Right lobe of liver (tissue), 6 donors: ENCODE data around the gene MOB3A. TPM values are rescaled to one million over a fixed set of nuclear protein-coding genes. Genes with fewer than 3 reads are reported as not detected.

Source experiments
- ATAC-seq, 4 donors: fragments of 200-7000 bp; cut with Tn5 transposase; one replicate each; pipeline ENCODE4 v1.9.1; 2020; ENCODE audit warnings: mild to moderate bottlenecking in 4 of 4, moderate library complexity in 4 of 4
- DNase-seq, 3 donors: peaks; one replicate each; pipeline ENCODE4 v3.0.0-alpha.2; 2020
- H3K27ac ChIP-seq, 3 donors: fragments of 200-600 bp; one replicate each; pipeline ENCODE4 v1.8.0; 2022
- H3K27me3 ChIP-seq, 2 donors: fragments of 200-600 bp; one replicate each; pipeline ENCODE4 v1.8.0; 2022
- H3K36me3 ChIP-seq, 4 donors: fragments of 200-600 bp; sonication (generic) in 1 of 4; one replicate each; pipeline versions ENCODE4 v1.5.1 to v1.8.0; 2017 to 2022; ENCODE audit warnings: control low read depth in 1 of 4
- H3K4me1 ChIP-seq, 4 donors: fragments of 200-600 bp; sonication (generic) in 1 of 4; one replicate each; pipeline versions ENCODE4 v1.5.1 to v1.8.0; 2017 to 2022; ENCODE audit warnings: control low read depth in 1 of 4
- H3K4me3 ChIP-seq, 3 donors: fragments of 200-600 bp; one replicate each; pipeline ENCODE4 v1.8.0; 2022
- H3K9me3 ChIP-seq, 4 donors: fragments of 200-600 bp; sonication (generic) in 1 of 4; one replicate each; pipeline versions ENCODE4 v1.5.1 to v1.8.0; 2017 to 2022; ENCODE audit warnings: control low read depth in 1 of 4
- CTCF ChIP-seq, 4 donors: fragments of 200-600 bp in 3 of 4; fragments of 450-650 bp in 1 of 4; IDR thresholded peaks; one replicate each; pipeline versions ENCODE4 v1.5.1 to v1.8.0; 2016 to 2022; ENCODE audit warnings: antibody characterized with exemption in 4 of 4, mild to moderate bottlenecking in 2 of 4
- POLR2A ChIP-seq: fragments of 450-650 bp; IDR thresholded peaks from one replicate; pipeline ENCODE4 v1.6.1; 2017; ENCODE audit warnings: antibody characterized with exemption, mild to moderate bottlenecking
- WGBS: methylation state at CpG from one replicate; pipeline ENCODE4 v1.1.6; 2018; ENCODE audit warnings: low coverage, low lambda C conversion rate; ENCODE audit not compliant: insufficient coverage; ENCODE audit errors: missing lambda C conversion rate; 5-methylcytosine and 5-hydroxymethylcytosine counted together
- intact Hi-C, 2 donors: fragments of 100-400 bp; cut with DNase I; formaldehyde crosslinking; loops; one replicate each; pipeline versions ENCODE4 v1.11.2 to v1.14.1; 2022
- total RNA-seq, 6 experiments: library from RNA; depleted of rRNA in 2 of 6; stranded (reverse); fragments of >200 nt in 2 of 6; fragmentation: NEBNext Ultra II Directional in 3 of 6; extraction: Animal tissue kit (Norgen Biotek cat#: 25700) in 3 of 6; gene quantifications; one replicate each; pipeline versions ENCODE4 v1.1.0 to v1.2.4, GENCODE V29; 2016 to 2023
- donor health status: DM: no; HTN: yes; CAD: no.
- donor health status: DM: no; HTN: no; CAD: no.
- donor health status: DM: no; HTN: no; CAD: no.
- donor health status: DM: no; HTN: yes; CAD: no.
- donor health status: DM: no; HTN: yes; CAD: no.

MOB3A gene
- total RNA-seq, 6 experiments from 2014 or later: 8.3 to 13.8 (median 10.8) TPM

- Histone ChIP-seq H3K27ac (peak overlapping the region; percentile 94 to 99 (median 98)), H3K4me3 (peak overlapping the region; percentile 80 to 94 (median 93)), H3K4me1 (peaks cover 1 to 77% (median 46%) of the 10 kb centered on the region in 4 donors), H3K27me3 (no peaks in the 10 kb centered on the region), H3K9me3 (no peaks in the 10 kb centered on the region), H3K36me3 (peaks cover 0 to 31% (median 5%) of the 10 kb centered on the region in 4 donors)
- TF ChIP-seq CTCF (IDR thresholded peaks at IDR 0.05): no peak
- 60% methylated on average over 3 of the region's 17 CpGs for WGBS
- intact Hi-C loops: no loop called here
- no peak for DNase-seq
- no peak for ATAC-seq
Measured at GRCh38 chr19:2048104-2048958, 47.8 kb downstream of the MOB3A start.

- Histone ChIP-seq H3K27ac (peak overlapping the region; percentile 8 to 99 (median 98)), H3K4me3 (peak overlapping the region in 1 of 3 donors; percentile 80), H3K4me1 (peaks cover 1 to 83% (median 46%) of the 10 kb centered on the region in 4 donors), H3K27me3 (no peaks in the 10 kb centered on the region), H3K36me3 (peaks cover 0 to 38% (median 5%) of the 10 kb centered on the region in 4 donors), H3K9me3 (no peaks in the 10 kb centered on the region)
- no peak for TF ChIP-seq CTCF (IDR thresholded peaks at IDR 0.05)
- TF ChIP-seq POLR2A: no peak
- DNase-seq: peak; percentile 83 to 88 (median 87)
- WGBS: 48% methylated on average over 4 of the region's 22 CpGs
- intact Hi-C loops: no loop called here
- peak in 2 of 4 donors; percentile 2 to 12 for ATAC-seq
Measured at GRCh38 chr19:2047449-2048103, 48.5 kb downstream of the MOB3A start.

GRCh38 chr19:2047076-2047448, 49.1 kb downstream of the MOB3A start:
- Histone ChIP-seq H3K27ac (peak overlapping the region; percentile 8 to 99 (median 98)), H3K4me1 (peaks cover 1 to 82% (median 46%) of the 10 kb centered on the region in 4 donors), H3K4me3 (no peak overlapping the region), H3K36me3 (peaks cover 0 to 40% (median 5%) of the 10 kb centered on the region in 4 donors), H3K27me3 (no peaks in the 10 kb centered on the region), H3K9me3 (no peaks in the 10 kb centered on the region)
- TF ChIP-seq CTCF (IDR thresholded peaks at IDR 0.05) (no peak), POLR2A (no peak)
- WGBS: no CpG with 5 or more reads among the region's 6 CpGs
- DNase-seq (no peak), ATAC-seq (no peak)
- intact Hi-C loops: no loop called here

- 95% methylated on average over 11 of the region's 50 CpGs for WGBS
- Histone ChIP-seq H3K9me3 (no peaks in the 10 kb centered on the region), H3K36me3 (peaks cover 0 to 46% (median 5%) of the 10 kb centered on the region in 4 donors), H3K4me1 (peaks cover 1 to 81% (median 43%) of the 10 kb centered on the region in 4 donors), H3K4me3 (no peak overlapping the region), H3K27me3 (no peaks in the 10 kb centered on the region), H3K27ac (peak overlapping the region in 1 of 3 donors; percentile 98)
- intact Hi-C loops: no loop called here
- peak in 1 of 3 donors; percentile 25 for DNase-seq
- TF ChIP-seq CTCF (IDR thresholded peaks at IDR 0.05): no peak
- TF ChIP-seq POLR2A: no peak
- no peak for ATAC-seq
Measured at GRCh38 chr19:2046046-2046907, 49.8 kb downstream of the MOB3A start.
